ENCODE measurements around the gene EP300. TPM values are rescaled to one million over a fixed set of nuclear protein-coding genes. Genes with fewer than 3 reads are reported as not detected.
A peak's percentile ranks its signal among the peaks of the same experiment; 100 is the strongest.

Gene EP300
- total and polyA plus RNA-seq, 10 donors: 3.9 to 196 (median 113) TPM

GRCh38 chr22:41226723-41227655 is 134.6 kb downstream of the EP300 start:
- intact Hi-C loops (cut with DNase I; ENCODE audit: low total_unique reads): no loop called here
- no peak for TF ChIP-seq POLR2AphosphoS5 (IDR thresholded peaks at IDR 0.05)
- no peak for TF ChIP-seq POLR2A (IDR thresholded peaks at IDR 0.05)
- TF ChIP-seq CTCF (IDR thresholded peaks at IDR 0.05 in 8 of 11, conservative IDR thresholded peaks at IDR 0.05 in 3 of 11): no peak
- DNase-seq: no peak
- 91 to 95% (median 93%) methylated on average over 24 to 26 of the region's 26 CpGs for WGBS, 5 donors
- Histone ChIP-seq H3K4me1 (peaks cover 0 to 16% (median 0%) of the 10 kb centered on the region in 6 donors), H3K36me3 (peaks cover 13 to 98% (median 77%) of the 10 kb centered on the region in 6 donors), H3K27ac (peak overlapping the region in 2 of 8 donors; percentile 33 to 43), H3K4me3 (no peak overlapping the region), H3K9me3 (no peaks in the 10 kb centered on the region), H3K27me3 (replicated peaks in 1 of 7) (no peaks in the 10 kb centered on the region)

GRCh38 chr22:41229215-41229614 is 136.8 kb downstream of the EP300 start:
- DNase-seq: no peak
- Histone ChIP-seq H3K4me3 (no peak overlapping the region), H3K27ac (no peak overlapping the region), H3K4me1 (peaks cover 0 to 21% (median 0%) of the 10 kb centered on the region in 6 donors), H3K36me3 (peaks cover 10 to 76% (median 56%) of the 10 kb centered on the region in 6 donors), H3K27me3 (replicated peaks in 1 of 7) (no peaks in the 10 kb centered on the region), H3K9me3 (no peaks in the 10 kb centered on the region)
- TF ChIP-seq POLR2AphosphoS5 (IDR thresholded peaks at IDR 0.05): no peak
- TF ChIP-seq POLR2A (IDR thresholded peaks at IDR 0.05): no peak
- no peak for TF ChIP-seq CTCF (IDR thresholded peaks at IDR 0.05 in 8 of 11, conservative IDR thresholded peaks at IDR 0.05 in 3 of 11)
- 83 to 92% (median 87%) methylated on average over 6 of the region's 6 CpGs for WGBS, 5 donors
- intact Hi-C loops (cut with DNase I; ENCODE audit: low total_unique reads): no loop called here

Small RNA genes within 50 kb of the gene (small RNA-seq; reads per million reads assigned to genes)
- gene RF00019: 0 reads per million in 4 donors
- gene RNU6-375P: 0 reads per million in 4 donors

Other genes starting within 250 kb of the EP300 start
- 100 to 1,000 TPM in 6 of 7 donors, 10 to 100 TPM in 1; 98.3 to 162 (median 122) TPM for gene ST13, start 236.0 kb upstream of the EP300 start, total RNA-seq
- gene ST13, start 236.0 kb upstream of the EP300 start, polyA plus RNA-seq: 10 to 100 TPM; 56.2 to 86.9 (median 77.1) TPM
- gene XPNPEP3, start 235.4 kb upstream of the EP300 start, total RNA-seq: 10 to 100 TPM; 12.2 to 22.7 (median 14.6) TPM
- 1 to 10 TPM; 3.2 to 4.1 (median 3.6) TPM for gene XPNPEP3, start 235.4 kb upstream of the EP300 start, polyA plus RNA-seq
- gene DNAJB7, start 230.5 kb upstream of the EP300 start, total RNA-seq: not detected
- not detected for gene DNAJB7, start 230.5 kb upstream of the EP300 start, polyA plus RNA-seq
- gene RBX1, start 141.2 kb upstream of the EP300 start, total RNA-seq: 10 to 100 TPM; 28.0 to 45.6 (median 40.7) TPM
- 10 to 100 TPM; 73.2 to 86.8 (median 83.9) TPM for gene RBX1, start 141.2 kb upstream of the EP300 start, polyA plus RNA-seq
- gene L3MBTL2, start 112.7 kb downstream of the EP300 start, total RNA-seq: 10 to 100 TPM; 15.7 to 33.8 (median 26.5) TPM
- 10 to 100 TPM; 11.4 to 18.2 (median 12.6) TPM for gene L3MBTL2, start 112.7 kb downstream of the EP300 start, polyA plus RNA-seq
- 1 to 10 TPM in 4 of 7 donors, under 1 TPM in 2, not detected in 1; 0.40 to 2.2 (median 1.2) TPM for gene CHADL, start 148.3 kb downstream of the EP300 start, total RNA-seq
- gene CHADL, start 148.3 kb downstream of the EP300 start, polyA plus RNA-seq: 1 to 10 TPM in 1 of 3 donors, under 1 TPM in 2; 0.89 to 1.3 (median 0.96) TPM
- gene RANGAP1, start 193.6 kb downstream of the EP300 start, total RNA-seq: 10 to 100 TPM; 36.6 to 53.4 (median 43.7) TPM
- 10 to 100 TPM; 26.8 to 52.8 (median 29.0) TPM for gene RANGAP1, start 193.6 kb downstream of the EP300 start, polyA plus RNA-seq
- 10 to 100 TPM; 38.7 to 59.1 (median 53.7) TPM for gene ZC3H7B, start 208.9 kb downstream of the EP300 start, total RNA-seq
- 10 to 100 TPM; 10.5 to 34.2 (median 11.8) TPM for gene ZC3H7B, start 208.9 kb downstream of the EP300 start, polyA plus RNA-seq

Measured in spleen (tissue), 11 donors.